Epithelial cell of proximal tubule (primary cell): ENCODE results near the gene TEX13A. TPM values are rescaled to one million over a fixed set of nuclear protein-coding genes. Genes with fewer than 3 reads are reported as not detected.

Source experiments
- DNase-seq: peaks from one replicate; pipeline ENCODE4 v3.0.0-alpha.2; 2011; ENCODE audit warnings: low read depth
- H3K4me3 ChIP-seq: 2 replicates; pipeline ENCODE4 v1.5.1; 2011; ENCODE audit warnings: low read depth, mild to moderate bottlenecking, low read length
- total RNA-seq: library from RNA; depleted of rRNA; stranded (reverse); fragments of >200 nt; gene quantifications from 2 replicates; pipeline ENCODE4 v1.2.3, GENCODE V29; 2015
- TF ChIP-seq, protein P1 (sequence below): conservative IDR thresholded peaks from 2 replicates; pipeline ENCODE4 v1.5.1; 2012; ENCODE audit warnings: low read depth, mild to moderate bottlenecking, low read length

Gene TEX13A
- total RNA-seq, 1 donor from 2014 or later, result not detected

GRCh38 chrX:105189093-105189492 lies 31.4 kb downstream of the TEX13A start:
- H3K4me3 ChIP-seq, result no peak overlapping the region
- TF ChIP-seq, protein P1, sequence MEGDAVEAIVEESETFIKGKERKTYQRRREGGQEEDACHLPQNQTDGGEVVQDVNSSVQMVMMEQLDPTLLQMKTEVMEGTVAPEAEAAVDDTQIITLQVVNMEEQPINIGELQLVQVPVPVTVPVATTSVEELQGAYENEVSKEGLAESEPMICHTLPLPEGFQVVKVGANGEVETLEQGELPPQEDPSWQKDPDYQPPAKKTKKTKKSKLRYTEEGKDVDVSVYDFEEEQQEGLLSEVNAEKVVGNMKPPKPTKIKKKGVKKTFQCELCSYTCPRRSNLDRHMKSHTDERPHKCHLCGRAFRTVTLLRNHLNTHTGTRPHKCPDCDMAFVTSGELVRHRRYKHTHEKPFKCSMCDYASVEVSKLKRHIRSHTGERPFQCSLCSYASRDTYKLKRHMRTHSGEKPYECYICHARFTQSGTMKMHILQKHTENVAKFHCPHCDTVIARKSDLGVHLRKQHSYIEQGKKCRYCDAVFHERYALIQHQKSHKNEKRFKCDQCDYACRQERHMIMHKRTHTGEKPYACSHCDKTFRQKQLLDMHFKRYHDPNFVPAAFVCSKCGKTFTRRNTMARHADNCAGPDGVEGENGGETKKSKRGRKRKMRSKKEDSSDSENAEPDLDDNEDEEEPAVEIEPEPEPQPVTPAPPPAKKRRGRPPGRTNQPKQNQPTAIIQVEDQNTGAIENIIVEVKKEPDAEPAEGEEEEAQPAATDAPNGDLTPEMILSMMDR, result no peak
- no peak for DNase-seq

- DNase-seq, result no peak
- H3K4me3 ChIP-seq, result no peak overlapping the region
- TF ChIP-seq, protein P1, result no peak
Observed at GRCh38 chrX:105179644-105180043, 40.9 kb downstream of the TEX13A start.

DNA sequence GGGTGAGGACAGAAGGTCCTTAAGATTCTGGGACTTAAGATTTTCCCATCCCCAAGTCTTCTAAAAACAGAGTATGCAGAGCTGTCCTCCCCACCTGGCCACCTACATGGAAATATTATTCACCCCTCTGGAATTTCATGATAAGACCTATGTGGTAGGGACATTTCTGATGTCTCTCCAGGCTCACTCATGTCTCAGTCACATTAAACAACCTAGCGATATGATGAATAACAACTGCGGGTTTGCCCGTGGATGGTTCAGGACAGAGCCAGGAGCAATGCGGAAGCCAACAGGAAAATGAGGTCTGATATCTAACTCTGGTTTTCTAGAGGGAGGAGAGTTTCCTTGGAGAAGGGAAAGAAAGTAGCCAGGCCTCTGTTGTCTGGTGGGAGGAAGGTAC lies 47.4 kb downstream of the TEX13A start:
- DNase-seq, result no peak
- TF ChIP-seq, protein P1, result no peak
- H3K4me3 ChIP-seq, result no peak overlapping the region
